PFSK-1 (cell line): ENCODE measurements around the gene TUBA4B.

ENCODE experiments used
- POLR2AphosphoS5 ChIP-seq: IDR thresholded peaks from 2 replicates; pipeline ENCODE4 v1.6.1; 2012; ENCODE audit warnings: low read depth, mild to moderate bottlenecking, control low read depth, low read length, moderate library complexity
- SIN3A ChIP-seq: IDR thresholded peaks from 2 replicates; pipeline ENCODE4 v1.6.1; 2012; ENCODE audit warnings: mild to moderate bottlenecking, low read length, moderate library complexity, borderline replicate concordance; ENCODE audit not compliant: insufficient read depth

- TF ChIP-seq SIN3A = no peak
- TF ChIP-seq POLR2AphosphoS5 = no peak
These were observed 43.5 kb upstream of the TUBA4B start for GRCh38 chr2:219209236-219210195.
